ENCODE results near the gene GRAMD1B.

GRAMD1B gene

DNA sequence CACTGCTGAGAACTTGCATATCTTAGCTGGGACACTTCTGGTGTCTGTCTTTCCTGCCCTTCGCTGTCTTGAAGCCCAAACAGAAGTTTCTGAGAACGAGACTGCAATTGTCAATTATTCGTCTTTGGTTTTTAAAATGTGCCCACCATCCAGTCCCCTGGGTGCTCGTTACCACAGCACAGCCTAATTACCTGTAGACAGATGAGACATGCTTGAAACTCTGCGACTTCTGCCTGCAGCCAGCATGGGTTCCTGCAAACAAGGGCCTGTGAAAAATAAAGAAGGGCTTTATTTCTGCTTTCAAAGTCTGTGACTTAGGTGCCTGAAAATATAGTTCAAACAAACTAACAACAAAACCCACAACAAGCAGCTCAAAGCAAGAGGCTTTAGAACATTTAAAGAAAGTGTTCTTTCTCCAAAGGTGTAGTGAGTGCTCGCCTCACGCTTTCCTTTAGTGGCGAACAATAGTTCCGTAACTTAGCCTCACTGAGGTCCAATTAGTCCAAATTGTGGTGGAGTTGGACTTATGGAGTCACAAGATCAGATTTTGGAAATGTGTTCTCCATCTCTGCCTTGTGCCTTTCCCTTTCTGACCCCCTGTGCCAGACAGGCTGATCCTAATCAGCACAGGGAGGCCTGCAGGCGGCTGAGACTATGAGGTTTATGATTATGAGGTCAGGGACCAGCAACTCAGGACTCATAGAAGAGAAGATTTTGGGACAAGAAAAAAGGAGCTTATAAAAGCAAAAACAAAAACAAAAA is 20.4 kb upstream of the GRAMD1B start:
- DNase-seq: no peak

- DNase-seq: no peak
Measured at GRCh38 chr11:123410218-123410549, 19.9 kb upstream of the GRAMD1B start.

- no peak for DNase-seq
Measured at GRCh38 chr11:123413636-123414035, 16.4 kb upstream of the GRAMD1B start.

- no peak for DNase-seq
Measured at GRCh38 chr11:123416566-123416965, 13.5 kb upstream of the GRAMD1B start.

GRCh38 chr11:123418351-123419114 is 11.5 kb upstream of the GRAMD1B start:
- no peak for DNase-seq

DNA sequence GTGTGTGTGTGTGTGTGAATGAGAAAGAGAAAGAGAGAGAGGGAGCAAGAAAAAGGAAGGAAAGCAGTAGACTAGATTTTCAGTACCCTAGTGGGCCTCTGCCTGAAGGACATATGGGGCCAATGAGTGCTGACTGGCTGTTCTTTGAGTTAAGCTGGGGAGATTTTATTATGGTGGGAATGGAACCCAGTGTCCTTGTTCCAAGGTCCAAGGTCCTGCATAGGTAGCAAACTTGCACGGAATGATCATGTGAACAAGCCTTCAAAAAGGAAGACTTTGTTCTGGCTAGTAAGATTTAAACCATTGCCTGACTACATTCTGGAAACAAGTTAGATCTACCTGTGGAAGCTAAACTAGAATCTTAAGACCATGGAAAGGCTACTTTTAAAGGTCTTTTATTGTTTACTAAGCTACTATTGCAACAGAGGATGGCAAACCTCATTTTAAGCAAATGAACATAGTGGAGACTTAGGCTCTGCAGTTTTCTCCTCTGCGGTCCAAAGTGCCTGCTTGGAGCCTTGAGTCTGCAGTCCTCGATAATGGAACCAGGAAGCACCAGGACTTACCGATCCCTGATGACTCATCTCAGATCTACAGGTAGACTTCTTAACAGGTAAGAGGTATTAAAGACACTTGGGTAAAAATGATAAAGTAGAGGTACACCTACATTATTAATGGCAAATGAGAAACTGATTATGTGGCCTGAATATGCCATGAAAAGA is 10.2 kb upstream of the GRAMD1B start:
- DNase-seq: no peak

DNA sequence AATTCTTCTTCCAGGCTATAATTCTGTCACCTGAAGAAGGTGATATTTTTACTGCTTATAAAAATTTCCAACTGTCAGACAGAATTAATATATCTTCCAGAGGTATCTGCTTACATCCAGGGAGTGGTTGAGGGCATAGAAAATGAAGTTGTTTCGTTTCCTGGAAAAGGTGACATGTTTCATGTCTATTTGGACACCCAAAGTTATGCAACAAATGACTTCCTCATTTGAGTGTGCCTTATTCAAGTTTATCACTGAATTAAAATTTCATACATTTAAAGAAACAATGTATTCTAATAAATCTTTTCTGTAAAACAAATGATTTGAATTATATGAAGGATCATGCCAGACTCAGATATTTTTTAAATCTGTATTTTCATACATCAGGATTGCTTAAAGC is 8.5 kb upstream of the GRAMD1B start:
- DNase-seq: no peak

GRCh38 chr11:123425367-123425766 is 4.7 kb upstream of the GRAMD1B start:
- DNase-seq: no peak

- no peak for DNase-seq
Measured at GRCh38 chr11:123426789-123427188, 3.3 kb upstream of the GRAMD1B start.

- no peak for DNase-seq
Measured at GRCh38 chr11:123427405-123427804, 2.7 kb upstream of the GRAMD1B start.

- DNase-seq: no peak
Measured at GRCh38 chr11:123428116-123428715, 1.9 kb upstream of the GRAMD1B start.

DNA sequence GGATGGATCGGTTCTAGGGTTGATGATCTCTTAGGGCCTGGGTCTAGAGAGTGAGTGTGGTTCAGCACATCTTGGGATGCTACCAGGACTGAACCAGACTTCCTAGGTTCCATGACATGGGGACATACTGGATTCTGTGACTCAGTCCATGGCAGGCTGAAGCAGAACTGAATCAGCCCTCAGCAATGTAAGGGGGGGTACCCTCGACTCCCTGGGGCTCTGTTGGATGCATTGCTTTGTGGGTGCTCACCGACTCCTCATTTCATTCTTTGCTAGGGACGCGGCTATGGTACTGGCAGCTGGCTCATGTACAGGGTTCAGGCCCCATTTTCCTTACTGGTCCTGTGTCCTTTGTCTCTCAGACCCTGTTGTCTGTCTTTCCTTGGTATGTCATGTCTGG is 733 bp upstream of the GRAMD1B start:
- no peak for DNase-seq

DNA sequence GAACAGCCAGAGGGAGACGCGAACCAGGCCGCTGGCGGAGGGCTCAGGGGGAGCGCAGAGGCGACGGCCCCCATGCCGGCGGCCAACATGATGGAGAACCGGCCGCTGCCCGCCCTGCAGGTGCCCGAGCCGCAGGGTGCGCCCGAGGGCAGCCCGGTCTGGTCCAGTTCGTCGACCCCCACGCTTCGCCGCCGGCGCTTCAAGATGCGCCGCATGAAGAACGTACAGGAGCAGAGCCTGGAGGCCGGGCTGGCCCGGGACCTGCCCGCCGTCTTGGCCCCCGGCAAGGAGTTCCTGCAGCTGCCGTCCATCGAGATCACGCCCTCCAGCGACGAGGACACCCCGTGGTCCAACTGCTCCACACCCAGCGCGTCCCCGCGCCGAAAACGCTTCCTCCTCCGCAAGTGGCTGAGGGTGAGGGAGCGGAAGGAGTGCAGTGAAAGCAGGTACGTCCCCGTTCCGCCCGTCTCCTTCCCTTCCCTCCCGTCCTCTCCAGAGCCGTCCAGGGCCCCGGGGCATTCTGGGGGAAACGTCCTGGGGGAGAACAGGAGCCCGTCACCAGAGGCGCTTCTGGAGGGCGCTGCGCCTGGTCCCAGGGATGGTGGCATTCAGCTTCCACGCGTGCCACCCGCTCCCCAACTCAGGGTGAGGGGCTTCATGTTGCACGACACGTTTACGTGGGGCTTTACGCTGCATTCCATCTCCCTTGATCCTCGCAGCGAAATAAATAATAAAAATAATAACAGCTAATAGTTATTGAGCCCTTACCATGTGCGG is 840 bp downstream of the GRAMD1B start:
- DNase-seq: peak; percentile 68

DNA sequence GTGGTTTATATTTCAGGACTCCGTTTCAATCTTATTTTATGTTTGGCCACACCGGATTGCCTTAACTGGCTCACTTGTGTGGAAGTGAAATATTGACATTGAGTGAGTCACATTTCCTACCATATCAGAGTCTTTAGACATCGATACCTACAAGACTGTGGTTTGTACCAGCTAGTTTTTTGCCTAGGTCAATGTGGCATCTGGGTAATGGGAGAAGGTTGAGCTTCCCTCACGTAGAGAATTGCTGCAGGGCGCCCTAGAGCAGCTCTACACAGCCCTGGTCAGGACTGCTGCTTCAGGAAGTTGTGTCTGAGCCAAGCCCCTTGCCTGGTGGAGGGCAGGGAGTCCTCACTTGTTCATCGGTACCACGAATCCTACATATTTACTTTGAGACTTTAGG is 1.6 kb downstream of the GRAMD1B start:
- peak; percentile 10 for DNase-seq

GRCh38 chr11:123434262-123434661 is 4.2 kb downstream of the GRAMD1B start:
- peak; percentile 44 for DNase-seq

DNA sequence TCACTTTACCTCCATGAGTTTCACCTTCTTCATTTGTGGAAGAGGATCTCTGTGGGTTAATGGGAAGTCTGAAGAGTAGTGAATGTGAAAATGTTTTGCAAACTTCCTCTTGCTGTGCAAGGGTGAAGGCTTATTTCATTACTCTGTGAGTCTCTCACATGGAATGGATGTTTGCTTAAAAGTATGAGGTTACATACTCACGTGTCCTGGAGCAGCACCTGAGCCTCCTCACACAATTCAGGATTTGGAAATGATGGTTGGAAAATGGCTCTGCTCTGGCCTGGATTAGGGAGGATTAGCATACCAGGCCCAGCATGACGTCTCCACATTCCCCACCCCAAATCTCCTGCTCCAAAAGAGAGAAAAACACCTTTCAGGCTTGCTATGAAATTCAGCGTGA is 4.8 kb downstream of the GRAMD1B start:
- no peak for DNase-seq

DNA sequence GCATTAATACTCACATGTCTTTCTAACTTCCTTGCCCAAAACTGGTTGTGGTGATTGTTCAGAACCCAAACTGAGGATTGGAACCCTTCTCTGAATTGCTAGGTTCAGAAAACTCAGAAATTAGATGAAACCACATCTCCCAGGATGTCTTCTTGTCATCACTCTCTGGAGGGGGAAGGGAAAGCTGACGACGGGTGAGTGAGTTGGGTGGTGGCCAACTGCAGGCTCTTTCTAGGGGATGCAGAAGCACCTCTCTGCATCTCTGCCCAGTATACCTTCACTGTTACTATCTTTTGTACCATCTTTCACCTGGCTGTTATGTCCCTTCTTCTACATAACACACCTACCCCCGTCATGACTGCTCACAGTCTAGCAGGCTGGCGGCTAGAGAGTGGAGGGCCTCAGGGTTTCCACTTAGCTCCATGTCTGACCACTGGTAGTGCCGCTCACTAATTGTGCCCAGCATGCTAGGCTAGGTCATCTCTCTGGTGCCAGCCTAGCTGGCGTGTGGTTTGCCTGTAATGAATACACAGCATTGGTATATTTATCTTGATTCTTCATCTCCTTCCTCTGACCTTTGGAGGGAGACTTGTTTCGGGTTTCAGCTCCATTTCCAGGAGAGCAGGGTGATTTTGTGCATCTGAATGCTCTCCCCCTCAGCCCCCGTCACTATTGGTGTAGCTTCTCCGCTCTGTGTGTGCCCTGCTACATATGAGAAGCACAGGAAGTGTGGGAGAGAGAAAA is 7.3 kb downstream of the GRAMD1B start:
- no peak for DNase-seq

DNA sequence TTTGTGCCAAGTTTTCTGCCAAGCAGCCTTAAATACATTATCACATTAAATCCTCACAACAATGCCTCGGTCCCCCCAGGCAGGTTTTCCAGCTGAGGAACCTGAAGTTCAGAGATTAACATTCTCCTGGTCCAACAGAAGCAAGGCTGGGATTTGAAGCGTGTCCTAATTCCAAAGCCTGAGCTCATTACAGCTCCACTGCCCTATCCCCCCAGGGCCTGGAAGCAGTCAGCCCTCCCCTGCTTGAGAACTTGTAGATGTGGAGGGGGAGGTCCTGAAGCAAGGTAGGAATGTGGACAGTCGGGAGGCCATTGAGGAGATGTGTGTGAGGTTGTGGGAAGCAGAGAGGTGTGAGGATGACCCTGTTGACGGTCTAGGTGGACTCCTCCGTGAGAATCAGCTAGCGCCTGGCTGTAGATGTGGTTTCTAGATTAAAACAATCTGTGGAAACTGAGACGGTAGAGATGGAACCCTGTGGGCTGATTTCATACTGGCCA is 8.1 kb downstream of the GRAMD1B start:
- no peak for DNase-seq

- DNase-seq: no peak
Measured at GRCh38 chr11:123439616-123440015, 9.5 kb downstream of the GRAMD1B start.

DNA sequence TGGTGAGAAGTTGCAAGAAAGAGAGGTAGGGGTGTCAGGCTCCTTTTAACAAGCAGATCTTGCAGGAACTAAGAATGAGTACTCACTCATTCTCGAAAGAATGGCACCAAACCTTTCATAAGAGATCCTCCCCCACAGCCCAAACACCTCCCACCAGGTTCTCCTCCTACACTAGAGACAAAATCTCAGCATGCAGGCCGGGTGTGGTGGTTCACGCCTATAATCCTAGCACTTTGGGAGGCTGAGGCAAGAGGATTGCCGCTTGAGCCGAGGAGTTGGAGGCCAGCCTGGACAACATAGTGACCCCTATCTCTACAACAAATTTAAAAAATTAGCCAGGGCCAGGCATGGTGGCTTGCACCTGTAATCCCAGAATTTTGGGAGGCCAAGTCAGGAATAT is 11.1 kb downstream of the GRAMD1B start:
- no peak for DNase-seq

DNA sequence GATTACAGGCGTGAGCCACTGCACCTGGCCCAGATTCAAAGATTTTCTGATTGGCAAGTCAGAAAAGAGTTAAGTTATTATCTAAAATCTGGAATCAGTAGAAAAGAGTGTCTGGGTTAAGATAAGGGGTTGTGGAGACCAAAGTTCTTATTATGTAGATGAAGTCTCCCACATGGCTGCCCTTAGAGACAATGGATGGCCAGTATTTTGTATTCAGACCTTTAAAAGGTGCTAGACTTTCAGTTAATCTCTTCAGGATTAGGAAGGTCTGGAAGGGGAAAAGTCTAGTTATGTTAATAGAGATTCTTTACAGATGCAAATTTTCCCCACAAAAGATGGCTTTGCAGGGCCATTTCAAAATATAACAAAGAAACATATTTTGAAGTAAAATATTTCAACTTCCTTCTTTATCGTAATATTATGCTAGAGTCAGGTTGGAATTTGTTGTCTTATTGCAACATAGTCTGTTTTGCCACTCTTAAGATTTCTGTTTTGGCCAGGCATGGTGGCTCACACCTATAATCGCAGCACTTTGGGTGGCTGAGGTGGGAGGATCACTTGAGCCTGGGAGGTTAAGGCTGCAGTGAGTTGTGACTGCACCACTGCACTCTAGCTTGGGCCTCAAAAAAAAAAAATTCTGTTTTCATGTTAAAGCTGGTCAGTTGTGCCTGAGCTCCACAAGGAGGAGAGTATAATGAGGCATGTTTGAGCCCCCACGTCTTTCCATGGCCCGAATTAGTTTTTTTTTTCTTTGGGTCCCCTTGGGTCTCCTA is 14.0 kb downstream of the GRAMD1B start:
- no peak for DNase-seq
